Stimulated activated CD8-positive, alpha-beta memory T cell treated with anti-CD3 and anti-CD28 coated beads, Interleukin-12 subunit alpha, Interleukin-12 subunit beta, amount 100 ng/mL, for 24 hours (primary cell): ENCODE measurements around the gene SERPINA3.
"Not testable (repeated sequence)": the region's sequence is repeated elsewhere in the genome, so short reads cannot be mapped to it uniquely, and the experiment has no call there.

Experiments
- DNase-seq: peaks from one replicate; pipeline ENCODE4 v3.0.0-alpha.2; 2020; ENCODE audit errors: extremely low read depth

SERPINA3 gene

DNA sequence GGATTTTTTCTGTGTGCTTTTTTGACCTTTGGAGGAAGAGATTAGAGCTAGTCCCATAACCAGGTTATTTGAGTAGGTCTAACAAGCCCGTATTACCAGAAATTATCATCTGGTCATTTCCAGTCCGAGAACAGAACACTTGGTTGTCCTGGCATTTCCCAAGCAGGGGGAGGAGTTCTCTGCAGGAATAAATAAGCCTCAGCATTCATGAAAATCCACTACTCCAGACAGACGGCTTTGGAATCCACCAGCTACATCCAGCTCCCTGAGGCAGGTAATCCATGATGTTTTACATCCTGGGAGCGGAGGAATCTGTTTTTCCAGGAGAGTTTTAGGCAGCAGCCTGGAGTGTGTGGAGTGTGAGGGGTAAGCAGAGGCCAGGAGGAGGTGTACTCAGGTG, at the start of gene SERPINA3:
Gene SERPINA3, plus strand, starts transcription at position 218 of the 400 bp plus-strand sequence. CDS start 2,051 bp downstream, outside the sequence.
- no peak for DNase-seq

- no peak for DNase-seq
These were observed 49.0 kb upstream of the SERPINA3 start for GRCh38 chr14:94562941-94563883.

DNA sequence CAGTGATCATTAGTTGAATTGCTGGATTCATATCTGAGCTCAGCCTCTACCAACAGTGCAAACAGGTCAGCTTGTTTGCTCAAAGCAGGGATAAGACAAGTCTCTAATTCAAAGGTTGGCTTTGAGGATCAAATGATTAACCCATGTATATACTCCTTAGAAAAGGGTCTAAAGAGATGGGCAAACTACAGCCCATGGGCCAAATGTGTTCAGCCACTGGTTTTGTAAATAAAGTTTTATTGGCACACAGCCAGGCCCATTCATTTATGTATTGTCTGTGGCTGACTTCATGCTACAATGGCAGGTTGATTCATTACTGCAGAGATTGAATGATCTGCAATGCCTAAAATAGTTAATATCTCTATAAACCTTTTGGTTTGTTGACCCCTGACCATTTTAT, 47.8 kb upstream of the SERPINA3 start:
- DNase-seq = no peak

DNA sequence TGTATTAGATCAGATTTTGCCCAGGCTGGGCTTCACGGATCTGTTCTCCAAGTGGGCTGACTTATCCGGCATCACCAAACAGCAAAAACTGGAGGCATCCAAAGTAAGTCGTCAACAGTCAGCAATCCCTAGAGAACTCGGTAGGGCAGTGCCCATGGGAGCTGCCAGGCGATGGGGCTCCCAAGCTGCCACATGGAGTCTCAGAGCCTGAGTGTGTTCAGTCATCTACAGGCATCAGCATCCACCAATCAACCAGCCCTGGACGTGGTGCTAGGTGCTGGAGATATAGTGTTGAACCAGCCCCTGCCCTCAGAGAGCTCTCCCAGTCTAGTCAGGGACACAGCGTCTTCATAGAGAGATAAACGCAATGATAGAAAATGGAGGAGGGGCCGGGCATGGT, 44.0 kb upstream of the SERPINA3 start:
- no peak for DNase-seq

GRCh38 chr14:94569381-94570001, 42.7 kb upstream of the SERPINA3 start:
- no peak for DNase-seq

DNA sequence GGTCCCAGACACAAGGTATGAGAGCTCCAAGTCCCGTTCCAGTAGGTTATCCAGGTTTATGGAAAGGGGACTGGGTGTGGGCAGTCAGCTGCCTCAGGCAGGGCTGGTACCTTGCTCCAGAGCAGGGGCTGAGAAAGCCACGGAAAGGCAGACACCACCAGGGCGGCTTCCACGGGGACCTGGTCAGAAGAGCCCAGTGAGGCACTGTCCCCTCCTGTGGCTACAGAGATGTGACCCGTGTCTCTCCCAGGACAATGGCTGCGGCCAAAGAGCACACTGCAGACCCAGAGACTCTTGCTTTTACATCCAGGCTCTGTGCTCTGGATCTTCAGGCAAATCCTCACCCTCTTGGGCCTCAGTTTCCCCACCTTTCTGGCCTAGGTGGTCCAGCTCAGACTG, 42.2 kb upstream of the SERPINA3 start:
- DNase-seq = no peak

- no peak for DNase-seq
These were observed 41.8 kb upstream of the SERPINA3 start for GRCh38 chr14:94570440-94570839.

- DNase-seq = no peak
These were observed 40.8 kb upstream of the SERPINA3 start for GRCh38 chr14:94571395-94571794.

- DNase-seq = no peak
These were observed 40.2 kb upstream of the SERPINA3 start for GRCh38 chr14:94571950-94572349.

- no peak for DNase-seq
These were observed 39.4 kb upstream of the SERPINA3 start for GRCh38 chr14:94572637-94573303.

DNA sequence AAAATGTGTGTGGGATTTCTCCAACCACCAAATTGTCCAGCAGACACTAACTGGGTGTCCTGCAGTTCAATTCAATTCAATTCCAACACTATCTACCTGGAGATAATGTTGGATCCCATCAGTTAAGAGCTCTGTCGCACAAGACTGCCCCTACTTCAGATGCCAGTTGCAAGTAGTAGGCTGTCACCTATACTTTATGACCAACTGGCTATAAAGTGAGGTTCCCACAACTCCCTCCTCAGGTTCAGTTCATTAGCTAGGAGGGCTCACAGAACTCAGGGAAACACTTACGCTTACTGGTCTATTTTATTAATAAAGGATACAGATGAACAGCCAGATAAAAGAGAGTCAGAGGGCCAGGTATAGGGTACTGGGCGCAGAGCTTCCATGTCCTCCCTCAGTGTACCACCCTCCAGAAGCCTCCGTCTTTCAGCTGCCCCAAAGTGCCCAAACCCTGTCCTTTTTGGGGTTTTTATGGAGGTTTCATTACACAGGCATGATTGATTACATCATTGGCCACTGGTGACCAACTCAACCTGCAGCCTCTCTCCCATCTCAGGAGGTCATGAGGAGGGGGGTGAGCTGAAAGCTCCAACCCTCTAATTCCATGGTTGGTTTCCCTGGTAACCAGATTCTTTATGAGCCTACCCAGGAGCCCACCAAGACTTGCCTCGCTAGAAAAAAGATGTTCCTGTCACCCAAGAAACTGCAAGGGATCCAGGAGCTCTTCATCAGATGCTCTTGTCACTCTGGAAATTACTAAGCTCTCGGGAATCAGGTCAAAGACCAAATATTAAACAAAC, 38.5 kb upstream of the SERPINA3 start:
- no peak for DNase-seq

GRCh38 chr14:94574336-94574735, 37.9 kb upstream of the SERPINA3 start:
- no peak for DNase-seq

- no peak for DNase-seq
These were observed 36.2 kb upstream of the SERPINA3 start for GRCh38 chr14:94575730-94576585.

- not testable (repeated sequence) for DNase-seq
These were observed 34.7 kb upstream of the SERPINA3 start for GRCh38 chr14:94577472-94577871.

GRCh38 chr14:94578712-94579111, 33.5 kb upstream of the SERPINA3 start:
- DNase-seq = no peak

DNA sequence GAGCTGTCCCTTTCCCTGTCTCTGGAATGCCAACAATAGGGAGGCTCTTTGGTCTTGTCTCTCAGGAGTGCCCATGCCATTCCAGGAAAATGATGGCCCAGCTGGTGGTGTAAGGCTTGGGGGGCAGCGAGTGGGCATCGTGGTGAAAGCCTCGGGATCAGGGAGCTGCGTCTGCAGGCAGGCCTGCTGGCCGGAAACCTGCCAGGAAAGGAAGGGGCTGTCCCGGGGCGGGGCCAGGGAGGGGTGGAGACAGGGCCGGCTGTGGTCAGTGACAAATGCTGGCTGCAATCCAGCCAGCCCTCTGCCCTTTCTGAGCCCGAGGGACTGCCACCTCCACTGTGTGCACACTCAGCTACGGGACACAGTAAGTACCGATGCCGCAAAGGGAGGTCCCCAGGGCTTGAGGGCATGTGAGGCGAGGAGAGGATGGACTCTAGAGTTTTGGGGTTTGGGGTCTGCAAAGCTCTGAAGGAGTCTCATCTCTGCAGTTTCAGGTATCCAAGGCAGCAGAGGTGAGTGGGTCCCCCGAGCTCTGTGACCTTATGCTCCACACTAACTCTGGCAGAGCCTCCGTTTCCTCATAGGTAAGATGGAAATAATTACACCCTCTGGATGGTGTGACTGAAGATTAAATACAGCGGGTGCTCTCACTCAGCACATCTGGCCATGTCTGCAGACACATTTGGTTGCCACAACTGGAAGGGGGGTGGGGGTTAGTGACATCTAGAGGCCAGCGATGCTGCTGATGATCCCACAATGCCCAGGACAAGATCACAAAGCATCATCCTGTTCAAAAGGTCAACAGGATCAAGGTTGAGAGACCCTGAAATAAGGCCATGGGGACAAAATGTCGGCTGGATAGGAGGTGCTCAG, 30.8 kb upstream of the SERPINA3 start, which contains the start of gene SERPINA5:
Gene SERPINA5, plus strand, starts transcription at position 300 of the 873 bp plus-strand sequence. CDS start 5,937 bp downstream, outside the sequence.
- no peak for DNase-seq

DNA sequence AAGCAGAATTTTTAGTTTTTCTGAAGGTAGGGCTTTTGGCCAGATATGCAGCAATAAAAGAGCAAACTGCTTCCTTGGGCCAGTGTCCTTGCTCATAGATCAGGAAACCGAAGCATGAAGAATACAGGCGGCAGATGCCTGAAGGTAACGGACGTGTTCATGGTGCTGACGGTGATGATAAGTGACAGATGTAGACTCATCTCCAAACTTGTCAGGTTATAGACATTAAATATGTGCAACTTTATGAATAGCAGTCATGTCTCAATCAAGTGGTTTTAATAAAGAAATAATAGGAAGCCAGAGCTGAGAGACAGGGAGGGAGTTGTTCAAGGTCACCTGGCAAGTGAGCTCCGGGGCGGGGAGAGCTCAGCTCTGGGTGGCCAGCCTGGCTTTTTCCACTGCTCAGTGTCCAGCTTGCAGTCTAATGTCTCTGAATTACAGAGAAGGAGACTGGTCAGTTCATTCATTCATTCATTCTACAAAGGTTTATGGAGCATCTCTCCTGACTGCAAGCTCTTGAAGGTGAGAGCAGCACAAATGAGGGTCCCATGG, 29.9 kb upstream of the SERPINA3 start:
- no peak for DNase-seq

DNA sequence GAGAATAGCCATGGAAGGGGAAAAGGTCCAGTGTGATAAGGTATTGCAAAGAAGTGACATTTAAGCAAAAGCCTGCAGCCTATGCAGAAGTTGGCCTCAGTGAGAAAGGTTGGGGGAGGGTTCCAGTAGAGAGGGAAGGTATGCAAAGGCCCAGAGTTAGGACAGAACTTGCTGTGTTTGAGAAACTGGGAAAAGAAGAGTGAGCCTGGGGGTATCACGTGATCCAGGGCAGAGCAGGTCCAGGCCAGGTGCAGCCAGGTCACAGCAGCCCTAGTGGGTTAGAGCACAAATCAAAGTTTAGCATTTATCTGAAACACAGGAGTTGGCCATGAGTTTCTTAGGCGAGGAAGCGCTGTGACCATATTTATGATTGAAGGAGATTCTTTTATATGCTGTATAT, 29.3 kb upstream of the SERPINA3 start:
- no peak for DNase-seq

DNA sequence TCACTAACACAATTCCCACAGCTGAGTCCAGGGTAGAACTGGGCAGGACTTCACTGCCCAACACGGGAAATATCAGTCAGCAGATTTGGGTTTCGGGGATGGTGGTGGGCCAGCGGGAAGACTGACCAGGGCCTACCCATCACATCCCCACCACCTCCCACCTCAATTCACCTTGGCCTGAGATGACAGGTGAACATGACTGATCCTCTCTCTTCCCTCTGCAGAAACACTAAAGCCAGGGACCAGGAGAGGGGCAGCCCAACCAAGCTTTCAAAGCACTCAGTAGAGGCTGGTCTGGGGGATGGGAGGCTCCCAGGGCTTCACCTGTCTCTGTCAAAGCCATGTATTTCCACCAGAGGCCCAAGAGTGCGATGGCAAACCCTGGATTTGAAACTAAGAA, 28.6 kb upstream of the SERPINA3 start:
- no peak for DNase-seq
